A673 (cell line): Measurements from ENCODE around the gene OR52A5.

Source experiments
- EZH2 ChIP-seq: fragments of 200-600 bp; sonication (generic); IDR thresholded peaks from 2 replicates; pipeline ENCODE4 v1.6.1; 2017; ENCODE audit warnings: borderline replicate concordance, low read depth, mild to moderate bottlenecking, mixed read lengths, antibody characterized with exemption, low read length; ENCODE audit not compliant: poor library complexity, severe bottlenecking
- TF ChIP-seq, protein P1 (sequence below): fragments of 300-800, 200-600 bp; sonication (generic); conservative IDR thresholded peaks from 2 replicates; pipeline ENCODE4 v1.5.1; 2017; ENCODE audit warnings: low read depth, mild to moderate bottlenecking, antibody characterized with exemption, low read length, moderate library complexity, mixed read lengths

DNA sequence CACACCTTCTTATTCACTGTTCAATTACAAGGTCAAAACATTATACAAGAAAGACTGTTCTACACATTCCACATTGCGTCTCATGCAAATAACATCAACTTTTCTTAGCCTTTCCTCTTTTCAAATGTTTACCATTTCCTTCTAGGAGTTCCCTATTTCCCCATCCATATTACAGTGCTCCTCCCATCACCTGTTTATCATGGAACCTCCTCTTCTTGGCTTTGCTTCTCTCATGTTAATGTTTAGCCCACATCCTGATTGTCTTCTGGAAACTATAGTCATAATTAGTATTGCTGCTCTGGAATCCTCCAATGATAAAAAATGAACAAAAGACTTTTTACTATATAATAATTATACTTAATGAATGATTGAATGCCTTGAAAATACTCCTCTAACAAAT lies 47.5 kb downstream of the OR52A5 start:
- TF ChIP-seq, protein P1, sequence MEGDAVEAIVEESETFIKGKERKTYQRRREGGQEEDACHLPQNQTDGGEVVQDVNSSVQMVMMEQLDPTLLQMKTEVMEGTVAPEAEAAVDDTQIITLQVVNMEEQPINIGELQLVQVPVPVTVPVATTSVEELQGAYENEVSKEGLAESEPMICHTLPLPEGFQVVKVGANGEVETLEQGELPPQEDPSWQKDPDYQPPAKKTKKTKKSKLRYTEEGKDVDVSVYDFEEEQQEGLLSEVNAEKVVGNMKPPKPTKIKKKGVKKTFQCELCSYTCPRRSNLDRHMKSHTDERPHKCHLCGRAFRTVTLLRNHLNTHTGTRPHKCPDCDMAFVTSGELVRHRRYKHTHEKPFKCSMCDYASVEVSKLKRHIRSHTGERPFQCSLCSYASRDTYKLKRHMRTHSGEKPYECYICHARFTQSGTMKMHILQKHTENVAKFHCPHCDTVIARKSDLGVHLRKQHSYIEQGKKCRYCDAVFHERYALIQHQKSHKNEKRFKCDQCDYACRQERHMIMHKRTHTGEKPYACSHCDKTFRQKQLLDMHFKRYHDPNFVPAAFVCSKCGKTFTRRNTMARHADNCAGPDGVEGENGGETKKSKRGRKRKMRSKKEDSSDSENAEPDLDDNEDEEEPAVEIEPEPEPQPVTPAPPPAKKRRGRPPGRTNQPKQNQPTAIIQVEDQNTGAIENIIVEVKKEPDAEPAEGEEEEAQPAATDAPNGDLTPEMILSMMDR = no peak
- no peak for TF ChIP-seq EZH2
